Heart right ventricle (tissue), 16 donors: Measurements from ENCODE around the gene KIAA0753. TPM values are rescaled to one million over a fixed set of nuclear protein-coding genes. Genes with fewer than 3 reads are reported as not detected.

Source experiments
- ATAC-seq, 8 donors: fragments of 200-7000 bp; cut with Tn5 transposase; one replicate each; pipeline ENCODE4 v1.9.1; 2020; ENCODE audit warnings: mild to moderate bottlenecking in 8 of 8, moderate library complexity in 8 of 8, moderate number of reproducible peaks in 1 of 8
- DNase-seq, 2 donors: peaks; one replicate each; pipeline ENCODE4 v3.0.0-alpha.2; 2020
- H3K27ac ChIP-seq, 10 donors: fragments of 200-600 bp; sonication (generic) in 2 of 10; one replicate each; pipeline versions ENCODE4 v1.5.0 to v1.8.0; 2020 to 2022; ENCODE audit warnings: mild to moderate bottlenecking in 3 of 10
- H3K27me3 ChIP-seq, 7 donors: fragments of 200-600 bp; one replicate each; pipeline ENCODE4 v1.8.0; 2021 to 2022; ENCODE audit warnings: mild to moderate bottlenecking in 2 of 7
- H3K36me3 ChIP-seq, 9 donors: fragments of 200-600 bp; sonication (generic) in 1 of 9; one replicate each; pipeline versions ENCODE4 v1.5.0 to v1.8.0; 2020 to 2022; ENCODE audit warnings: mild to moderate bottlenecking in 2 of 9
- H3K4me1 ChIP-seq, 9 donors: fragments of 200-600 bp; sonication (generic) in 1 of 9; one replicate each; pipeline versions ENCODE4 v1.5.0 to v1.8.0; 2020 to 2022; ENCODE audit warnings: mild to moderate bottlenecking in 4 of 9
- H3K4me3 ChIP-seq, 10 donors: fragments of 200-600 bp; sonication (generic) in 2 of 10; one replicate each; pipeline versions ENCODE4 v1.5.0 to v1.8.0; 2020 to 2022; ENCODE audit warnings: mild to moderate bottlenecking in 7 of 10, moderate library complexity in 2 of 10
- H3K9me3 ChIP-seq, 11 donors: fragments of 200-600 bp in 10 of 11; sonication (generic) in 2 of 11; one replicate each; pipeline versions ENCODE4 v1.5.0 to v1.8.0; 2013 to 2022; ENCODE audit warnings: mild to moderate bottlenecking in 2 of 11, control low read depth in 1 of 11, moderate library complexity in 1 of 11
- CTCF ChIP-seq, 9 donors: fragments of 200-600 bp; sonication (generic) in 2 of 9; IDR thresholded peaks; one replicate each; pipeline versions ENCODE4 v1.5.0 to v1.8.0; 2021 to 2022; ENCODE audit warnings: antibody characterized with exemption in 9 of 9, mild to moderate bottlenecking in 5 of 9, moderate library complexity in 1 of 9
- WGBS, 2 donors: extraction: QIAGEN DNeasy Blood & Tissue Kit; methylation state at CpG; one replicate each; pipeline ENCODE4 v1.1.7; 2013; ENCODE audit warnings: inconsistent platforms in 1 of 2; 5-methylcytosine and 5-hydroxymethylcytosine counted together
- intact Hi-C, 10 donors: fragments of 100-400 bp; cut with DNase I; formaldehyde crosslinking; loops; one replicate each; pipeline versions ENCODE4 v1.11.1 to v1.14.2; 2022
- polyA plus RNA-seq, 2 donors: library from polyadenylated mRNA; stranded (reverse); fragments of 200-250 nt; gene quantifications; one replicate each; pipeline ENCODE4 v1.2.3, GENCODE V29; 2013
- total RNA-seq, 10 donors: library from RNA; stranded (reverse); fragmentation: NEBNext Ultra II Directional in 3 of 10; extraction: Animal tissue kit (Norgen Biotek cat#: 25700) in 3 of 10; gene quantifications; one replicate each; pipeline versions ENCODE4 v1.2.1 to v1.2.4, GENCODE V29; 2021 to 2023
- donor health status: Arrhythmogenic right ventricular cardiomyopathy.
- donor health status: ischemic (EF 13 %, LVEDD 7.1; RV severe dilation, severe dysfunction).
- donor health status: healthy with polysubstance abuse.
- donor health status: DM: no; HTN: yes; CAD: no.
- donor health status: DM: no; HTN: no; CAD: no.
- donor health status: ischemic (EF 25% LVEDD 6.9; RV normal size, moderate dysfunction).
- donor health status: ischemic (EF 25% LVEDD 5.7; RV mildly dilated, moderate dysfunction).
- donor health status: healthy.
- donor health status: DM: yes; HTN: yes; CAD: no.
- donor health status: Ischemic cardiomyopathy.
- donor health status: ischemic (EF 35%, LVEDD 5.7; RV mildly dilated, moderate dysfunction).
- donor health status: nonischemic (EF 11% LVEDD 7.7; RV severe dilation, severe dysfunction).
- donor health status: DM: yes; HTN: yes; CAD: no.
- donor health status: PGD.
- donor health status: ischemic (EF 29% LVEDD 5.4; RV normal size, mild dysfunction).
- donor health status: nonischemic (EF 23%, LVEDD 6.1; RV moderate dilation, normal function).

The KIAA0753 gene
- total and polyA plus RNA-seq, 12 donors = 2.4 to 9.9 (median 5.5) TPM

GRCh38 chr17:6591599-6592158 is 48.8 kb downstream of the KIAA0753 start:
- no peak for DNase-seq
- ATAC-seq = no peak

GRCh38 chr17:6589266-6589946 is 51.1 kb downstream of the KIAA0753 start:
- WGBS, 2 donors = 66 to 75% methylated on average over 15 of the region's 15 CpGs
- ATAC-seq (no peak), DNase-seq (no peak)
- Histone ChIP-seq H3K4me1 (no peaks in the 10 kb centered on the region), H3K9me3 (peaks cover 0 to 15% (median 0%) of the 10 kb centered on the region in 11 donors), H3K27me3 (no peaks in the 10 kb centered on the region), H3K4me3 (no peak overlapping the region), H3K27ac (no peak overlapping the region), H3K36me3 (peaks cover 0 to 100% (median 62%) of the 10 kb centered on the region in 9 donors)
- no peak for TF ChIP-seq CTCF (IDR thresholded peaks at IDR 0.05)
- intact Hi-C loops = no loop called here

More at GRCh38 chr17:6591599-6592158, 48.8 kb downstream of the KIAA0753 start:
- H3K27me3 ChIP-seq = no peaks in the 10 kb centered on the region
- WGBS, 2 donors = 84 to 88% methylated on average over 7 of the region's 7 CpGs
- no peak overlapping the region for H3K27ac ChIP-seq
- intact Hi-C loops = no loop called here
- no peak for TF ChIP-seq CTCF (IDR thresholded peaks at IDR 0.05)
- H3K9me3 ChIP-seq = no peaks in the 10 kb centered on the region
- no peaks in the 10 kb centered on the region for H3K4me1 ChIP-seq
- no peak overlapping the region for H3K4me3 ChIP-seq
- peaks cover 0 to 99% (median 62%) of the 10 kb centered on the region in 9 donors for H3K36me3 ChIP-seq

- WGBS, 2 donors = 93 to 96% methylated on average over 5 of the region's 5 CpGs
- Histone ChIP-seq H3K27me3 (no peaks in the 10 kb centered on the region), H3K9me3 (peaks cover 0 to 15% (median 0%) of the 10 kb centered on the region in 11 donors), H3K4me1 (no peaks in the 10 kb centered on the region), H3K27ac (no peak overlapping the region), H3K4me3 (no peak overlapping the region), H3K36me3 (peaks cover 0 to 100% (median 59%) of the 10 kb centered on the region in 9 donors)
- TF ChIP-seq CTCF (IDR thresholded peaks at IDR 0.05) = no peak
- DNase-seq (no peak), ATAC-seq (no peak)
- intact Hi-C loops = no loop called here
Observed at GRCh38 chr17:6588165-6588564, 52.3 kb downstream of the KIAA0753 start.

- Histone ChIP-seq H3K4me3 (no peak overlapping the region), H3K4me1 (no peaks in the 10 kb centered on the region), H3K9me3 (peaks cover 0 to 15% (median 0%) of the 10 kb centered on the region in 11 donors), H3K36me3 (peaks cover 0 to 100% (median 59%) of the 10 kb centered on the region in 9 donors), H3K27me3 (no peaks in the 10 kb centered on the region), H3K27ac (no peak overlapping the region)
- WGBS, 2 donors = 93 to 98% methylated on average over 4 of the region's 4 CpGs
- intact Hi-C loops = no loop called here
- no peak for DNase-seq
- no peak for TF ChIP-seq CTCF (IDR thresholded peaks at IDR 0.05)
- no peak for ATAC-seq
Observed at GRCh38 chr17:6587310-6587709, 53.2 kb downstream of the KIAA0753 start.
